Breast epithelium (tissue), 3 donors: Measurements from ENCODE around the gene RIOK2.

ENCODE experiments used
- CTCF ChIP-seq, 3 donors: fragments of 450-650 bp; IDR thresholded peaks; one replicate each; pipeline ENCODE4 v1.5.1; 2016 to 2017; ENCODE audit warnings: antibody characterized with exemption in 3 of 3, mild to moderate bottlenecking in 3 of 3, moderate library complexity in 3 of 3
- POLR2AphosphoS5 ChIP-seq, 3 donors: sonication (generic); formaldehyde crosslinking; IDR thresholded peaks; one replicate each; pipeline ENCODE4 v1.6.1; 2017; ENCODE audit warnings: antibody characterized with exemption in 3 of 3

DNA sequence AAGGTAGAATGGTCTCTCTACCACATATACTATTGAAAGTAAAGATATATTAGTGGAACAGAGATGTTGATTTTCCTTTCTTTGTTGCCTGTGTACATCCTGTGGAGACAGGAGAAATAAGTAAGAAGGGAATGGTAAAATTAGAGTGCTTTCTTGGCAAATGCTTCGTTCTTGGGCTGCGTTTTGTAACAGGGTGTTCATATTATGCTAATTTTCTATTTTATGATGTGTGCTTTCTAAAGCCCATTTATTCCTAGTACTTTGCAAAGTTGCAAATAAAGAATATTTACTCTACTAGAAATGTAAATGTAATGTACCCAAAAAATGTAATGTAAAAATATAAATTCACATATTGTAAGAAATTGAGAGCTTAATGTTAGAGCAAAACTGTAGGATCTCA lies 40.5 kb upstream of the RIOK2 start:
- no peak for TF ChIP-seq CTCF (IDR thresholded peaks at IDR 0.05)
- no peak for TF ChIP-seq POLR2AphosphoS5 (IDR thresholded peaks at IDR 0.05)
